Upper lobe of left lung (tissue), 6 donors: Measurements from ENCODE around the gene ATM. TPM values are rescaled to one million over a fixed set of nuclear protein-coding genes. Genes with fewer than 3 reads are reported as not detected.

Experiments used
- ATAC-seq, 2 donors: fragments of 200-7000 bp; cut with Tn5 transposase; one replicate each; pipeline ENCODE4 v1.9.1; 2022; ENCODE audit warnings: mild to moderate bottlenecking in 2 of 2, moderate library complexity in 2 of 2; ENCODE audit not compliant: low FRiP score in 2 of 2
- DNase-seq, 2 donors: peaks; one replicate each; pipeline ENCODE4 v3.0.0-alpha.2; 2019 to 2020
- H3K27ac ChIP-seq, 4 donors: fragments of 200-600 bp; sonication (generic); one replicate each; pipeline ENCODE4 v1.5.1; 2016 to 2019
- H3K27me3 ChIP-seq, 4 donors: fragments of 200-600 bp; sonication (generic); one replicate each; pipeline ENCODE4 v1.5.1; 2017 to 2019
- H3K36me3 ChIP-seq, 4 donors: fragments of 200-600 bp; sonication (generic); one replicate each; pipeline ENCODE4 v1.5.1; 2016 to 2019
- H3K4me1 ChIP-seq, 4 donors: fragments of 200-600 bp; sonication (generic); one replicate each; pipeline ENCODE4 v1.5.1; 2018 to 2019
- H3K4me3 ChIP-seq, 4 donors: fragments of 200-600 bp; sonication (generic); one replicate each; pipeline ENCODE4 v1.5.1; 2017 to 2019; ENCODE audit warnings: mild to moderate bottlenecking in 2 of 4, moderate library complexity in 1 of 4
- H3K9me3 ChIP-seq, 4 donors: fragments of 200-600 bp; sonication (generic); one replicate each; pipeline ENCODE4 v1.5.1; 2018 to 2019
- EP300 ChIP-seq, 4 donors: sonication (generic); formaldehyde crosslinking; IDR thresholded peaks; one replicate each; pipeline ENCODE4 v1.5.1; 2017; ENCODE audit warnings: antibody characterized with exemption in 4 of 4, control low read depth in 2 of 4
- POLR2A ChIP-seq, 4 donors: fragments of 450-650 bp; IDR thresholded peaks; one replicate each; pipeline ENCODE4 v1.5.1; 2016 to 2017; ENCODE audit warnings: antibody characterized with exemption in 4 of 4, mild to moderate bottlenecking in 2 of 4
- POLR2AphosphoS5 ChIP-seq, 2 donors: sonication (generic); formaldehyde crosslinking; IDR thresholded peaks; one replicate each; pipeline ENCODE4 v1.5.1; 2017; ENCODE audit warnings: antibody characterized with exemption in 2 of 2
- WGBS, 2 donors: methylation state at CpG; one replicate each; pipeline ENCODE4 v1.1.5; 2017 to 2018; 5-methylcytosine and 5-hydroxymethylcytosine counted together
- total RNA-seq, 6 donors: library from RNA; depleted of rRNA in 4 of 6; stranded (reverse); fragments of >200 nt in 4 of 6; gene quantifications; one replicate each; pipeline versions ENCODE4 v1.1.0 to v1.2.1, GENCODE V29; 2016 to 2021
- TF ChIP-seq, protein P1 (sequence below), 6 experiments: fragments of 450-650 bp in 4 of 6; fragments of 200-600 bp in 2 of 6; sonication (generic) in 2 of 6; IDR thresholded peaks; one replicate each; pipeline ENCODE4 v1.5.1; 2016 to 2019; ENCODE audit warnings: antibody characterized with exemption in 6 of 6
- donor health status: DM: no; HTN: no; CAD: no; lungs with moderate emphysema.
- donor health status: DM: no; HTN: yes; CAD: no; lungs with severe emphysema.

Gene ATM
- total RNA-seq, 6 donors from 2014 or later = 37.9 to 248 (median 62.6) TPM

DNA sequence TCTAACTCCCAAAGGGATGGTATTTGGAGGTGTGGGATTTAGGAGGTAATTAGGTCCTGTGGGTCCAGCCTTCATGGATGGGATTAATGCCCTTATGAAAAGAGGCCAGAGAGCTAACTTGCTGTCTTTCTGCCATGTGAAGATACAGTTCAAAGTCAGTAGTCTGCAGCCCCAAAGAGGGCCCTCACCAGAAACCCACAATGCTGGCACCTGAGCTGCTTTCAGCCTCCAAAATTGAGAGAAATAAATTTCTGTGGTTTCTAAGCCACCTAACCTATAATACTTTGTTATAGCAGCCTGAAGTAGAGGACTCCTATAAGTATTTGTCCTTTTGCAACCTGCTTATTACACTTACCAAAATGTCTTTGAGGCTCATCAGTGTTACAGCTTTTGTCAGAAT lies 16.2 kb downstream of the ATM start:
- Histone ChIP-seq H3K4me3 (no peak overlapping the region), H3K9me3 (no peaks in the 10 kb centered on the region), H3K4me1 (peaks cover 6 to 17% (median 14%) of the 10 kb centered on the region in 4 donors), H3K27me3 (no peaks in the 10 kb centered on the region), H3K27ac (no peak overlapping the region), H3K36me3 (peaks cover 0 to 28% (median 0%) of the 10 kb centered on the region in 4 donors)
- TF ChIP-seq POLR2A (IDR thresholded peaks at IDR 0.05) (no peak), POLR2AphosphoS5 (IDR thresholded peaks at IDR 0.05) (no peak), EP300 (IDR thresholded peaks at IDR 0.05) (no peak)
- TF ChIP-seq, protein P1, sequence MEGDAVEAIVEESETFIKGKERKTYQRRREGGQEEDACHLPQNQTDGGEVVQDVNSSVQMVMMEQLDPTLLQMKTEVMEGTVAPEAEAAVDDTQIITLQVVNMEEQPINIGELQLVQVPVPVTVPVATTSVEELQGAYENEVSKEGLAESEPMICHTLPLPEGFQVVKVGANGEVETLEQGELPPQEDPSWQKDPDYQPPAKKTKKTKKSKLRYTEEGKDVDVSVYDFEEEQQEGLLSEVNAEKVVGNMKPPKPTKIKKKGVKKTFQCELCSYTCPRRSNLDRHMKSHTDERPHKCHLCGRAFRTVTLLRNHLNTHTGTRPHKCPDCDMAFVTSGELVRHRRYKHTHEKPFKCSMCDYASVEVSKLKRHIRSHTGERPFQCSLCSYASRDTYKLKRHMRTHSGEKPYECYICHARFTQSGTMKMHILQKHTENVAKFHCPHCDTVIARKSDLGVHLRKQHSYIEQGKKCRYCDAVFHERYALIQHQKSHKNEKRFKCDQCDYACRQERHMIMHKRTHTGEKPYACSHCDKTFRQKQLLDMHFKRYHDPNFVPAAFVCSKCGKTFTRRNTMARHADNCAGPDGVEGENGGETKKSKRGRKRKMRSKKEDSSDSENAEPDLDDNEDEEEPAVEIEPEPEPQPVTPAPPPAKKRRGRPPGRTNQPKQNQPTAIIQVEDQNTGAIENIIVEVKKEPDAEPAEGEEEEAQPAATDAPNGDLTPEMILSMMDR (IDR thresholded peaks at IDR 0.05) = no peak
- DNase-seq (no peak), ATAC-seq (no peak)

DNA sequence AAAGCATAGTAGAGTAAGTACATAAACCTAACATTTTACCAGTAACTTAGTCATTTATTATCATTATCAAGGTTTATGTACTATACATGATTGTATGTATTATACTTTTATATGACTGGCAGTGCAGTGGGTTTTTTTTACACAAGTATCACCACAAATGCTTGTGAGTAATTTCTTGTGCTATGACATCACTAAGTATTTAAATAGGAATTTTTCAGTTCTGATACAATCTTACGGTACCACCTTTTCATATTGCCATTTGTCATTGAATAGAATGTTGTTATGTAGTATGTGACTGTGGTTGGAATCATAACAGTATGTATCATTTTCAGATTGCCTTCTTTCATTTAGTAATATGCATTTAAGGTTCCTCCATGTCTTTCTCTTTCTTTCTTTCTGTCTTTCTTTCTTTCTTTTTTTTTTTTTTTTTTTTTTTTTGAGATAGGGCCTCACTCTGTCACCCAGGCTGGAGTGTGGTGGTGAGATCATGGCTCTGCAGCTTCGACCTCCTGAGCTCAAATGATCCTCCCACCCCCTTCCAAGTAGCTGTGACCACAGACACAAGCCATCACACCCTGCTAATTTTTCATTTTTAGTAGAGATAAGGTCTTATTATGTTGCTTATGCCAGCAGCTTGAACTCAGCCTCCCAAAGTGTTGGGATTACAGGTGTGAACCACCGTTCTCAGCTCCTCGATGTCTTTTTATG lies 18.6 kb downstream of the ATM start:
- no peaks in the 10 kb centered on the region for H3K9me3 ChIP-seq
- 92 to 98% methylated on average over 4 of the region's 4 CpGs for WGBS, 2 donors
- no peak for ATAC-seq
- H3K4me1 ChIP-seq = peaks cover 5 to 8% (median 7%) of the 10 kb centered on the region in 4 donors
- H3K27ac ChIP-seq = no peak overlapping the region
- no peak overlapping the region for H3K4me3 ChIP-seq
- TF ChIP-seq, protein P1 (IDR thresholded peaks at IDR 0.05) = no peak
- TF ChIP-seq EP300 (IDR thresholded peaks at IDR 0.05) = no peak
- TF ChIP-seq POLR2A (IDR thresholded peaks at IDR 0.05) = no peak
- no peak for TF ChIP-seq POLR2AphosphoS5 (IDR thresholded peaks at IDR 0.05)
- DNase-seq = no peak
- H3K27me3 ChIP-seq = no peaks in the 10 kb centered on the region
- peaks cover 0 to 23% (median 0%) of the 10 kb centered on the region in 4 donors for H3K36me3 ChIP-seq

DNA sequence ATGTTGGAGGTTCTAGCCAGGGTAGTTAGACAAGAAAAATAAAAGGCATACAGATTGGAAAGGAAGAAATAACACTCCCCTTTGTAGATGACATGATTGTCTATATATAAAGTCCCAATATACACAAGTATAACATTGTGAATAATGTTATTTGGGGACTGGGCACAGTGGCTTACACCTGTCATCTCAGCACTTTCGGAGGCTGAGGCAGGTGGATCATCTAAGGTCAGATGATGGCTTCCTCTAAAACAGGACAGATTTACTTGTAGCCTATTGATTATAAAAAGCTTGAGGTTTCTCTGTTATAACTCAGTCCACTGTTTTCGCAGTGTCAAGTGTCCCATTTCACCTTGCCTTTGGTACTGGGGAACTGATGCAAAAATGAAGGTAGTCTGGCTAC lies 19.6 kb downstream of the ATM start:
- H3K9me3 ChIP-seq = no peaks in the 10 kb centered on the region
- ATAC-seq (no peak), DNase-seq (no peak)
- 96 to 97% methylated on average over 2 of the region's 2 CpGs for WGBS, 2 donors
- TF ChIP-seq POLR2A (IDR thresholded peaks at IDR 0.05) = no peak
- H3K4me3 ChIP-seq = no peak overlapping the region
- no peak overlapping the region for H3K27ac ChIP-seq
- H3K27me3 ChIP-seq = no peaks in the 10 kb centered on the region
- H3K36me3 ChIP-seq = peaks cover 0 to 22% (median 0%) of the 10 kb centered on the region in 4 donors
- H3K4me1 ChIP-seq = peaks cover under 1 to 3% (median 1%) of the 10 kb centered on the region in 4 donors

DNA sequence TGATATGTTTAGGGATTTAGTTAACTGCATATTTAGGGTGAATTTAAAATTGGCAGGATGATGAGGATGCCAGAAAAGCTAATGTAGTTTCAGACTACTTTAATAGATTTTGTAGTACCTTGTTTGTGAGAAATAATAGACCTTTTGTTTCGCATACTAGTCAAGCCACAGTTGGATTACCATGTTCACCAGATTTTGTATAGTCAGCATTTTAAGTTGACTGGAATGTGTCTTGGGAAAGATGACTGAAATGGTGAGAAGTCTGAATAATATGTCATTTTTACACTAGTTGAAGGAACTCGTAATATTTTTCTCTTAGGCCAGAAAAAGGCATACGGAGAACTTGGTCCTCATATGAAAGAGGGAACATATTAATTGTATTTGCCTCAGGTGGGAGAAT lies 23.4 kb downstream of the ATM start:
- H3K9me3 ChIP-seq = no peaks in the 10 kb centered on the region
- no peak overlapping the region for H3K4me3 ChIP-seq
- H3K36me3 ChIP-seq = peaks cover 0 to 44% (median 7%) of the 10 kb centered on the region in 4 donors
- WGBS, 2 donors = 65 to 98% methylated on average over 3 of the region's 3 CpGs
- ATAC-seq (no peak), DNase-seq (no peak)
- no peaks in the 10 kb centered on the region for H3K27me3 ChIP-seq
- no peaks in the 10 kb centered on the region for H3K4me1 ChIP-seq
- TF ChIP-seq POLR2AphosphoS5 (IDR thresholded peaks at IDR 0.05) (no peak), POLR2A (IDR thresholded peaks at IDR 0.05) (no peak), EP300 (IDR thresholded peaks at IDR 0.05) (no peak)
- TF ChIP-seq, protein P1 (IDR thresholded peaks at IDR 0.05) = no peak
- H3K27ac ChIP-seq = no peak overlapping the region

DNA sequence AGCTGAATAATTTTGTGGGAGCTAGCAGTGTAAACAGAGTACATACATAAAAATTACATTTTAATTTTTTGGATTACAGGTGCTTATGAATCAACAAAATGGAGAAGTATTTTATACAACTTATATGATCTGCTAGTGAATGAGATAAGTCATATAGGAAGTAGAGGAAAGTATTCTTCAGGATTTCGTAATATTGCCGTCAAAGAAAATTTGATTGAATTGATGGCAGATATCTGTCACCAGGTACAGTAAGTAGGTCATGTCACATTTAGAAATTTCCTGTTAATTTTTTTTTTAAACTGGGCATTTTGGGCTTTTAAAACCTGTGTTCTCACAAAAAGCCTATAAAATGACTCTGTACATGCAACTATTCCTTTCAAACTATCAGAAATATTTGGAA lies 24.0 kb downstream of the ATM start:
- Histone ChIP-seq H3K4me1 (no peaks in the 10 kb centered on the region), H3K27me3 (no peaks in the 10 kb centered on the region), H3K36me3 (peaks cover 0 to 50% (median 10%) of the 10 kb centered on the region in 4 donors), H3K27ac (no peak overlapping the region), H3K4me3 (no peak overlapping the region), H3K9me3 (no peaks in the 10 kb centered on the region)
- WGBS, 2 donors = 71 to 85% methylated on average over 2 of the region's 2 CpGs
- ATAC-seq (no peak), DNase-seq (no peak)
- TF ChIP-seq EP300 (IDR thresholded peaks at IDR 0.05) = no peak
- no peak for TF ChIP-seq POLR2A (IDR thresholded peaks at IDR 0.05)
- TF ChIP-seq, protein P1 (IDR thresholded peaks at IDR 0.05) = no peak
- TF ChIP-seq POLR2AphosphoS5 (IDR thresholded peaks at IDR 0.05) = no peak
